Progenitor cell of endocrine pancreas (in vitro differentiated cells): ENCODE data around the gene MFGE8. TPM values are rescaled to one million over a fixed set of nuclear protein-coding genes. Genes with fewer than 3 reads are reported as not detected.
A peak's percentile ranks its signal among the peaks of the same experiment; 100 is the strongest.

ENCODE experiments used
- DNase-seq: peaks from one replicate; pipeline ENCODE4 v3.0.0; 2021; ENCODE audit warnings: low spot score; ENCODE audit not compliant: unreplicated experiment
- H3K27ac Mint-ChIP-seq: 2 replicates; pipeline ENCODE4 v1.8.0; 2021; ENCODE audit warnings: mild to moderate bottlenecking, moderate library complexity, mixed read lengths
- H3K27me3 Mint-ChIP-seq: 2 replicates; pipeline ENCODE4 v1.8.0; 2021; ENCODE audit warnings: mixed read lengths
- H3K36me3 Mint-ChIP-seq: 2 replicates; pipeline ENCODE4 v1.8.0; 2022; ENCODE audit warnings: mixed read lengths; ENCODE audit not compliant: insufficient read depth
- H3K4me1 Mint-ChIP-seq: 2 replicates; pipeline ENCODE4 v1.8.0; 2021; ENCODE audit warnings: low read depth, mixed read lengths
- H3K4me3 Mint-ChIP-seq: 2 replicates; pipeline ENCODE4 v1.8.0; 2021; ENCODE audit warnings: low read depth, mild to moderate bottlenecking, moderate library complexity, mixed read lengths
- H3K9me3 Mint-ChIP-seq: 2 replicates; pipeline ENCODE4 v1.8.0; 2021; ENCODE audit warnings: low read depth, mixed read lengths
- total RNA-seq: library from RNA; stranded (reverse); gene quantifications from 2 replicates; pipeline ENCODE4 v1.2.1, GENCODE V29; 2021
- TF ChIP-seq, protein P1 (sequence below): fragments of 200-600 bp; sonication (generic); IDR thresholded peaks from one replicate; pipeline ENCODE4 v1.5.0; 2021; ENCODE audit warnings: antibody characterized with exemption, mild to moderate bottlenecking; ENCODE audit not compliant: unreplicated experiment

The MFGE8 gene
- total RNA-seq, 1 donor from 2014 or later, result 297 TPM

DNA sequence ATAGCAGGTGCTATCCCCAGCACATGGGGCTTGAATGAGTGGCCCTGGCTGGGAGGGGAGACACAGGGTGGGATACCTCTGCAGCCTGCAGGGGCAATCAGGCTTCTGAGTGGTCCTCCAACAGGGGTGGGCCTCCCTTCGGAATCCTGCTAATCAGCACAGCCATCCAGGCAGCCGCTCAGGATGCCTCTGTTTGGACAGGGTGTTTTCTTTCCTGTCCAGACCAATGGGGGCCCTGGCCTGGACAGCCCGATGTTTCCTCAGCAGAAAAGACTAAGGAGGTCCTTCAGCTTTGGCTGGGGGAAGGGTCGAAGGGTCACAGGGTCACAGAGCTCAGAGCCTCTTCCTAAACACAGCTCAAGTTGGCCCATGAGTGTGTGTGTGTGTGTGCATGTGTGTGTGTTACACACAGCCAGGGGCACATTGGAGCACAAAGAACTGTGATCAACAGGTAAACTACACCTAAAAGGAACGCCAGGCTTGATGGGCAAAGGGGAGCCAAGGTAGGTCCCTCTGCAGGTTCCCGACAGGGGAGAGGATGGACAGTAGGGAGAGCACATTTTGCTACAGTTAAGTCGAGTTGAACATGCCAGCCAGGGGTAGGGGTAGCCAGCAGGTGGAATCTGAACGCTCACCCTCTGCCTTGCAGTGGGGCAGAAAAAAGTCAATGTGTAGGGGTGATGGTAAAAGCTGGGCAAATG, 16.7 kb downstream of the MFGE8 start:
- H3K4me3 Mint-ChIP-seq, result peak overlapping the region; percentile 34
- peaks cover 20% of the 10 kb centered on the region for H3K4me1 Mint-ChIP-seq
- TF ChIP-seq, protein P1, sequence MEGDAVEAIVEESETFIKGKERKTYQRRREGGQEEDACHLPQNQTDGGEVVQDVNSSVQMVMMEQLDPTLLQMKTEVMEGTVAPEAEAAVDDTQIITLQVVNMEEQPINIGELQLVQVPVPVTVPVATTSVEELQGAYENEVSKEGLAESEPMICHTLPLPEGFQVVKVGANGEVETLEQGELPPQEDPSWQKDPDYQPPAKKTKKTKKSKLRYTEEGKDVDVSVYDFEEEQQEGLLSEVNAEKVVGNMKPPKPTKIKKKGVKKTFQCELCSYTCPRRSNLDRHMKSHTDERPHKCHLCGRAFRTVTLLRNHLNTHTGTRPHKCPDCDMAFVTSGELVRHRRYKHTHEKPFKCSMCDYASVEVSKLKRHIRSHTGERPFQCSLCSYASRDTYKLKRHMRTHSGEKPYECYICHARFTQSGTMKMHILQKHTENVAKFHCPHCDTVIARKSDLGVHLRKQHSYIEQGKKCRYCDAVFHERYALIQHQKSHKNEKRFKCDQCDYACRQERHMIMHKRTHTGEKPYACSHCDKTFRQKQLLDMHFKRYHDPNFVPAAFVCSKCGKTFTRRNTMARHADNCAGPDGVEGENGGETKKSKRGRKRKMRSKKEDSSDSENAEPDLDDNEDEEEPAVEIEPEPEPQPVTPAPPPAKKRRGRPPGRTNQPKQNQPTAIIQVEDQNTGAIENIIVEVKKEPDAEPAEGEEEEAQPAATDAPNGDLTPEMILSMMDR, result no peak
- peaks cover 6% of the 10 kb centered on the region for H3K36me3 Mint-ChIP-seq
- no peak overlapping the region for H3K27ac Mint-ChIP-seq
- H3K9me3 Mint-ChIP-seq, result no peaks in the 10 kb centered on the region
- H3K27me3 Mint-ChIP-seq, result peaks cover 8% of the 10 kb centered on the region
- no peak for DNase-seq

DNA sequence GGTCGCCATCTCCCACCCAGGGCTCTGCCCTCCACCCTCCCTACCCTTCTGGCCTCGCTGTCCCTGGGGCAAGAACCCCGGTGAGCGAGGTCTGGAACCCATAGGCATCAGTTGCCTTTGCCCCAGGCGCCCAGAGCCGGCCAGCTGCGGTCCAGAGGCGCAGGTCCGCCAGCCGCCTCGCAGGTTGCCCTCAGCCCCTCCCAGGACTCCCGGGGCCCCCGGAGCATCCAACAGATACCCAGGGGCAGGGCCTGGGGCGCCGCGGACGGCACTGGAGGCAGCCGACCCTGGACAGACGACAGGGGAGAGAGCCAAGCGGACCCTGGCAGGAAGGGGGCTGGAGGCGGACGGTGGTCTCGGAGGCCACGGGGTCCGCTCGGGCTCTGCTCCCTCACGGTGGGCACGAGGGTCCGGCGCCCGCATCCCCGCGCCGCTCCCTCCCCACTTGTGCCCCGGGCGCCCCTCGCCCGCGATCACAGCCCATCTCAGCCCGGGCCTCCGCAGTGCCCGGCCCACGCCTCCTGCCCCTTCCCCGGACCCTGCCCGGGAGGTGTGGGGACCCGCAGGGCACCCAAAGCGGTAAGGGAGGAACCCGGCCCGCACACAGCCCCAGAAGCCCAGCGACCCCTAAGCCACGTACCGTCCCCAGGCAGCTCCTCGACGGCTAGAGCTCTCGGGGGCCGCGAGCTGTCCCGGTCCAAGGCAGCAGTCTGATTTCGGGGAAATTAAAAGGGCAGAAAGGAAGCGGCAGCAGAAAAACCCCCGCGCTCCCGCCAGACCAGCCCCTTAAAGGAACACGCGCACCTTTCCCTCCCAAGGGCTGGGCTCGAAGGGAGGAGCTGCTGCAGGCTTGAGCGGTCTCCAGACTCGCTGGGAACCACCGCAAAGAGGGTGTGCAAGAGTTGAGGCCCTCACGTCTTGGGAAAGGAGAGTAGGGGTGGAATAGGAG, 18.1 kb downstream of the MFGE8 start, which contains the start of gene HAPLN3:
HAPLN3 (minus strand) TSS at position 726 of the 949 bp plus-strand sequence. CDS start 8,246 bp downstream, outside the sequence.
- Mint-ChIP-seq H3K9me3 (no peaks in the 10 kb centered on the region), H3K36me3 (peaks cover 3% of the 10 kb centered on the region), H3K4me3 (peak within 1 kb of the TSS; percentile 59), H3K4me1 (peaks cover 20% of the 10 kb centered on the region), H3K27ac (peak within 1 kb of the TSS; percentile 53), H3K27me3 (peaks cover 8% of the 10 kb centered on the region)
- TF ChIP-seq, protein P1, result no peak
- no peak for DNase-seq

DNA sequence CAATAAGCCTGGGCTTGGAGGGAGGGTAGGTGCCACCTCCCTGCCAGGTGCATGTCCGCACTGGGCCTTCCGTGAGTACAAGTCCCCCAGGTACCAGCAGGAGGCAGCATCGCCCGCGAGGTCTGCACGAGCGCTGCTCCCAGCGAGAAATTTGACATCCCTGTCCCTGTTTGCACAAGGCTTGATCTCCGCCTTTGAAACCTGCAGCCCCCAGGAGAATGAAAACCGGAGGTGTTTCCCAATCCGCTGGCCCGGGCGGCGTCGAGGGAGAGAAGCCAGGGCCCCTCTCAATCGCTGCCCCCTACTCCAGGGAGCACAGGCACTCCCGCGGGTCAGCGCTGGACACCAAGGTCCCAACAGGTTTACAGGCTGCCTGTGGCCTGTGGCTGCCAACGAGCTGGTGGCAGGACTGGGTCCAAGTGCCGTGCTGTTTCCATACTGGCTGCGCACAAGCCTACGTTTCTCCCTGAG, 18.8 kb downstream of the MFGE8 start:
- TF ChIP-seq, protein P1, result peak; percentile 92
- Mint-ChIP-seq H3K27ac (peak overlapping the region; percentile 53), H3K27me3 (peaks cover 8% of the 10 kb centered on the region), H3K4me1 (peaks cover 20% of the 10 kb centered on the region), H3K9me3 (no peaks in the 10 kb centered on the region), H3K4me3 (peak overlapping the region; percentile 47), H3K36me3 (peaks cover 3% of the 10 kb centered on the region)
- DNase-seq, result peak; percentile 76

DNA sequence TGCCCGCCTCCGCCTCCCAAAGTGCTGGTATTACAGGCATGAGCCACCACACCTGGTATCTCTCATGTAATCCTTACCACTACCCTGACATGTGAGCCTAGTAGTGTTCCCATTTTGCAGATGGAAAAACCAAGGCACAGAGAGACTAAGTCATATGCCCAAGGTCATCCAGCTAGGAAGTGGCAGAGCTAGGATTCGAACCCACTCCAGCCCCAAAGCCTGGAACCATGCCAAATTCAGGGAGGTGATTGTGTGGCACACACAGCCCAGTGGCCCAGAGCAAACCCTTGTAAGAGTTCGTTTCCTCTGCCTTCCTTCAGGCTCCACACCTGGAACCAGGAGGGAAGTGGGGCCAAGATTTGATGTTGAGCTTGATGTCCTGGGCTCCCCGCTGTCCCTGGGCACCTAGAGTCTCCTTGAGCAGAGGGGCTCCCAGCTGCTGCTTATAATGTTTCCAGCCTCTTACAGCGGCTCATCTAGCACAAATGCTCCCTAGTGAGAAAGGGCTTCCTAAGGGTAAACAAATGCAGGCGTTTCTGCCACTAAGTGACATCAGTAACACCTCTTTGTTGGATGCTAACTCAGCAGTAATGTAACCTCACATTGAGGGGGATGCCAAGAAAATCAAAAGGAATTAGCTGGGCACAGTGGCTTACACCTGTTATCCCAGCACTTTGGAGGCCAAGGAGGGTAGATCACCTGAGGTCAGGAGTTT, 21.5 kb downstream of the MFGE8 start:
- peaks cover 10% of the 10 kb centered on the region for H3K4me1 Mint-ChIP-seq
- H3K27me3 Mint-ChIP-seq, result peaks cover 8% of the 10 kb centered on the region
- no peak overlapping the region for H3K4me3 Mint-ChIP-seq
- no peaks in the 10 kb centered on the region for H3K9me3 Mint-ChIP-seq
- TF ChIP-seq, protein P1, result no peak
- no peaks in the 10 kb centered on the region for H3K36me3 Mint-ChIP-seq
- no peak overlapping the region for H3K27ac Mint-ChIP-seq
- DNase-seq, result no peak
